Activated CD4-positive, alpha-beta T cell treated with anti-CD3 and anti-CD28 coated beads for 4 hours (primary cell): ENCODE data around the gene KRT86.
A peak's percentile ranks its signal among the peaks of the same experiment; 100 is the strongest.
"Not testable (repeated sequence)": the region's sequence is repeated elsewhere in the genome, so short reads cannot be mapped to it uniquely, and the experiment has no call there.

Source experiments
- DNase-seq, 2 donors: peaks; one replicate each; pipeline ENCODE4 v3.0.0-alpha.2; 2020

The KRT86 gene

GRCh38 chr12:52342781-52343490, 68.5 kb downstream of the KRT86 start:
- DNase-seq = no peak

- no peak for DNase-seq
These were observed 69.1 kb downstream of the KRT86 start for GRCh38 chr12:52343550-52343949.

- no peak for DNase-seq
These were observed 69.7 kb downstream of the KRT86 start for GRCh38 chr12:52344111-52344510.

DNA sequence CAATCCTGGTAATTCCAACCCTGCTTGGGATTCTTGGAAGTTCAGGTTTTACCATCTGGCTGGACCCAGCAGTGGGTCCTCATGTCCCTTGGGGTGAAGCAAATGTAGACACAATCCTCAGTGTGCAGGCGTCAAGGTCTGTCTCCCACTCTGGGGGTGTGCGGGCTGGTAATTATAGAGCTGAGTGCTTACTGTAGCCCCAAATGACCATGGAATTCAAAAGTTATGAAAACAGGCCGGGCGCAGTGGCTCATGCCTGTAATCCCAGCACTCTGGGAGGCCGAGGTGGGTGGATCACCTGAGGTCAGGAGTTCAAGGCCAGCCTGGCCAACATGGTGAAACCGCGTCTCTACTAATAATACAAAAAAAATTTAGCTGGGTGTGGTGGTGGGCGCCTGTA, 70.6 kb downstream of the KRT86 start:
- not testable (repeated sequence) for DNase-seq

GRCh38 chr12:52346593-52346992, 72.1 kb downstream of the KRT86 start:
- no peak for DNase-seq

- no peak for DNase-seq
These were observed 72.6 kb downstream of the KRT86 start for GRCh38 chr12:52347016-52347415.

DNA sequence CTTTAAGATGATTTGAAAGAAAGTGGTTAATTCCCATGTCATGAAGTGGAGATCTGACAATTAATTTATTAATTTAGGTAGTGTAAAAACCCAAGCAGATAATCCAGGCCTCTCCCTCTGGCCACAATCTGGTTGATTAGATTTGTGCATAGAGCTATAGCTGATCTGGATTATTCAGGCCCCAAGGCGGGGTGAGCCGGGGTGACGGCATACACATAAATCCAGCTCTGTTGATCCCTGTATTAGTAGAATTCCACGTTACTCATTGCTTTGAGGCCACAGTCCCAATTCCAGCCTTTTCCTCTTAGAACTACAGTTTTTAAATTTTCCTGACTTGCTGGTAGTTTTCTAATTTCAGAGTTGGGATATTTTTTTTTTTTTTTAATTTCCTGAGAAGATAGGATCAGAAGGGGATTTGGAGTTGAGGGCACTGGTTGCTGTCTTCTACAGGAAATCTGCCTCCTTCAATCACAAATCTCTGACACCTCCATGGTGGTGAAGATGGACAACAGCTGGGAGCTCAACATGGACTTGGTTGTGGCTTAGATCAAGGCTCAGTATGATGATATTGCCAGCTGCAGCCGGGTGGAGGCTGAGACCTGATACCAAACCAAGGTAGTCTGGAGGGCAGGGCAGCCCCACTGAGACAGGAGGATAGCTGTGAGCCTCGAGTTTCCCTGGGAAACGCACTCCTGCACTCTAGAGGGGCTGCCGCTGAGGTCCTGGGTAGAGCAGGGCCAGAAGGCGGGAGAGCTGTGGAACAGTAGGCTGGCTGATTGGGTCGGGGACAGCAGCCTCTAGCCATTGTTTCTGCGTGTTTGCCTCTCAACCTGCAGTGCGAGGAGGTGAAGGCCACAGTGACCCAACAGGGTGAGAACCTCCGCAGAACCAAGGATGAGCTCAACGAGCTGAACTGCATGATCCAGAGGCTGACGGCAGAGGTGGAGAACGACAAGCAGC, 73.4 kb downstream of the KRT86 start:
- no peak for DNase-seq

DNA sequence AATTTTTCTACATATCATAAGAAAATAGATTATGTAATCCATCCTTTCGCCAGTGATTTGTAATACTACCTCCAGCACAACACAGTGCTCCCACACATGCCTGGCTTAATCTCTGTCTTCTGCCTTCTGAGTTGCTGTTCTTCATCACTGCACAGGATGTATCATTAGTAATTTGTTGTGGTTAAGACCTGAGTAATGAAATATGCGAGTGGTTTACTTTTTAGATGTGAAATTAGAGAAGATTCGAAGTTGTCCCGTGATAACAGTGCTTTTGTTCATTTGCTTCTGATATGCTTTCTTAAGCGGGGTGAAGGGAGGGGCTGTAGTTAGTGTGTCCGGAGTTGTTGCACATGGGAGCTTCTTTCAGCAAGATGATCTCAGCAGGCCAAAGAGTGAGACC, 74.8 kb downstream of the KRT86 start:
- DNase-seq = no peak

DNA sequence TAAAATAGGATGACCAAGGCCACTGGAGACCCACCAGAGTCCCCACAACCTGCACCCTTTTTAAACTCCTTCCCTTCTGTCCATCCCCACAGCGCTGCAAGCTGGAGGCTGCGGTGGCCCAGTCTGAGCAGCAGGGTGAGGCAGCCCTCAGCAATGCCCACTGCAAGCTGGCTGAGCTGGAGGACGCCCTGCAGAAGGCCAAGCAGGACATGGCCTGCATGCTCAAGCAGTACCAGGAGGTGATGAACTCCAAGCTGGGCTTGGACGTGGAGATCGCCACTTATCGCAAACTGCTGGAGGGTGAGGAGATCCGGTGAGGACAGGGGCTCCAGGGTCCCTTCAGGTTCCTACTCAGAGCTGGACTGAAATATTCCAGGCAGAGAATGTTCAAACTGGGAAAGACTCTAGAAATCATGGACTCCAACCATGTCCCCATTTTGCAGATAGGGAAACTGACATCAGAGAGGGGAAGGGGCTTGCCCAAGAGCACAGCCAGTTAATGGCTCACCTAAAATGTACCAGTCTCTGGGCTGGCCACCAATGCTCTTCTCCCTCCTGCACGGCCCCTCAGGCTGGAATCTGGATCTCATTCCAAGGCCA, 75.7 kb downstream of the KRT86 start:
- no peak for DNase-seq

DNA sequence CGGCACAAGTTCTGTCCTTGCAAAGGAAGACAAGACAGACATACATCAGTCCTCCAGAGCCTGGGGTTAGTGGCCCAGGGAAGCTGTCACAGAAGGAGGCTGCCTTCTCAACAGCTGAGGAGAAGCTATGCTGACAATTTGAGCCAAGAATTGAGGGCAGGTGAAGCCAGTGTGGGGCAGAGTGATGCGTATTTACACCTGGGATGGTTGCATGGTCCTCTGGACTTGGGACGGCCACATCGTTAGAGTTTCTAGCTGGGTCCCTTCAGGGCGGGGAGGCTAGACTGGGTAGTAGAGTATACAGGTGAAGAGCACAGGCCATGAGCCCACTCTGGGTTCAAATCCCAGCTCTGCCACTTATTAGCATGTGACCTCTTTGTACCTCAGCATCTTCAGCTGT, 76.3 kb downstream of the KRT86 start:
- no peak for DNase-seq

DNA sequence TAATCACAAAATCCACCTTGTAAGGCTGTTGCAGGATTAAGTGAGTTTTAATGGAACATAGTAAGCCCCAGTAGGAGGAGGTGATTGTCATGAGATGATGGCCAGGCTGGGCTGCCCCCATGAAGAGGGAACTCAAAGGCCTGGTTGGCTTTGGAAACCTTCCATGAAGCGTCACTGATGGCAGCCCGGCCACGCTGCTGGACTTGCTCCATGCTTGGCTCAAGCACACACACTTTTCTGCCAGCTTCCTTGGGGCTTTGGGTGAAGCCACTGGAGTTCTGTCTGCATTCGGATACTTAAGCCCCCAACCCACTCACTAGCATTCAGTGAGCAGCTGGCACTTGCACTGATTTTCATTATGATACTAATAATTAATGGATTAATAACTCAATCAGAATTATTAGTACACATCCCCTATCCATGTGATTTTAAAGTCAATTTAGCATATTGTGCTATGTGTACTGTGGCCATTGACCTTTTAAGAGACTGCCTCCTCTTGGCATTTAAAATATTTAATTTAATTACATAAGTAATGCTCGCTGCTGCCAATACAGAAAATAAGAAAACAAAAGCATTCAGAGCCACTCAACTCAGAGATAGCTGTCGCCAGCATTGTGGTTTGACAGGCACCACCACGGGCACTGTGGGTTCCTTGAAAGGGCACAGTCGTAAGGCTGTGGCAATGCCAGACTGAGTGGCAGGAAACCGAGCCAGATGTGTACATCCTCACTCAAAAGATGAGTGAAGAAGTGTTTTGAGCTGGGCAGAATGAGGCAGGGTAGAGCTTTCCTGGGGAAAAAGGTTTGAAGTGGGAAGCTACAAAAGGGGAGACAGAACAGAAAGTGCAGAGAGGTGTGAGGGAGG, 77.0 kb downstream of the KRT86 start:
- DNase-seq = peak; percentile 25 to 38

DNA sequence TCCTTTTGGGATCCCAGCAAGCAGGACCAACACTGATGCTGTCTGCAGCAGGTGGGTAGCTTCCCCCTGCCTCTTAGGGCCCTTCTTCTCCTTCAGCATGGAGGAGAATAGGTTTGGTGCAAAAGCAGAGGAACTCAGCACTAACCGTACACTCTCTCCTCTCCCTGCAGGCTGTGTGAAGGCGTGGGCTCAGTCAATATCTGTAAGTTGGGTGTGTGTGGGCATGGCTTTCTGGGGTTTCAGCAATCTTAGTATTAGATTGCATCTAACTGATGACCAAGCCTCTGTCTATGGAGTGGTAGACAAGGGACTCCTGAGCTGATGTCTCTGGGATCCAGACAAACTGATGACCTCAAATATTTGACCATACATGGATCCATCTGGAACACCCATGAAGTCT, 78.5 kb downstream of the KRT86 start:
- DNase-seq = no peak

GRCh38 chr12:52353766-52354165, 79.3 kb downstream of the KRT86 start:
- no peak for DNase-seq

DNA sequence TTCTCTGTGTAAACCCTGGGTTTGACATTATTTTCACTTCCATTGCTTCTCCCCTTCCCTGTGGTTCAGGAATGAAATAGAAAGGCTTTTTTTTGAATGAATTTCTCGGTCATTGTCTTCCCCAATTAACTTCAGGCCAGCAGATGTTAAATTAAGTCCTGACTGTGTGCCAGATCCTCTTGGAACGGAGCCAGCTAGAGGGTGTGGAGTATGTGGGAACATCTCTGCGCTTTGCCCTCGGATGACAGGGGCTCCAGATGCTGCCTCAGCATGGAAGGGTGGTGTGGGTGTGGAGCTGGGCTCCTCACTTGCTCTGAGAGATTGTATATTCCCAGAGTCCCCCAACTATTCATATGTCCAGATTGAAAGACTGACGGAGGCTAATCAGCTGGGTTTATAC, 79.8 kb downstream of the KRT86 start:
- DNase-seq = no peak

DNA sequence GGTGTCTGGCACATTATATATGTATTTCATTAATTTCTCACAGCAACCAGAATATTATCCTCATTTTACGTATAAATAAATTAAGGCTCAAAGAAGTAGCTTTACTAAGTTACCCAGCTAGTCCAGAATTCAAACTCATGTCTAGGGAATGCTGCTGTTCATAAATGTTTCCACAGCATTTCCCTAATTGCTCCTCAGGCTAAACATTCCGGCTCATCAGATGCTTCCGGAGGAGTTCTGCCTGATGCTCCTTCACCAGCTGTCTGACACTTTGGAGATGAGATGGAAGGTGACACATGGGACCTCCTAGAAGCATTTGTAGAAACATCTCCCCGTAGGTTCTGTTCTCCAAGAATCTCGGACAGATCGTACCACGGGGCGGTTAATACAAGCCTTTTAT, 80.7 kb downstream of the KRT86 start:
- DNase-seq = no peak

DNA sequence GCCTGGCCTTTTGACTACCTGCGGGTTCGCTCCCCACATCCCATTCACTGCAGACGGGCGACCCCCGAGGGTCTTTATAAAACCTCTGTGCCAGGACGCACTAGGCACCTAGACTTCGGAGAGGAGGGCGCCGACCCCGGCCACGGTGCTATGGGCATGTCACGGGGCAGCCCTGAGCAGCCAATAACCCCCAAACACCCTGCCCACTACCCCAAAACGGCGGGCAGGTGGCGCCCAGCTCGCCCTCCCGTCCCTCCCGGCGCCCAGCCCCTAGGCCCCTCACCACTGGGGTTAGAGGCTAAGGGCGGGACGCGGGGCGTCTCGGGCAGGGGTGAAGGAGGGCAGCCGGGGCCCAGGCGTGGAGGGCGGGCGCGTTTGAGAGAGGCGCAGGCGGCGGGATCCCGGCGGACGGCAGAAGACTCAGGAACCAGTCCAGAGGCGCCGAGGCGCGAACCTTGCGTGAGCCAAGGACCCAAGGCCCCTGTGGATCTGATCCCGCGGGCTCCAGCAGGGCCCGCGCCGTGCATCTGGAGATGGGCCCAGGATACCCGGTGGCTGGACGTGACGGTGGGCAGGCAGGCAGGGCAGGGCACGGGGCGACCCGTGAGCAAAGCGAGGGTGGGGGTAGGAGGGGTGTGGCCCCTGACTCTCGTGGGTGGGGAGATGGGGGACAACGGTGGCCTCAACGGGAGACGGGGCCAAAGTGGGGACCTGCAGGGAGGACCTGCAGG, 81.8 kb downstream of the KRT86 start:
- DNase-seq = no peak

DNA sequence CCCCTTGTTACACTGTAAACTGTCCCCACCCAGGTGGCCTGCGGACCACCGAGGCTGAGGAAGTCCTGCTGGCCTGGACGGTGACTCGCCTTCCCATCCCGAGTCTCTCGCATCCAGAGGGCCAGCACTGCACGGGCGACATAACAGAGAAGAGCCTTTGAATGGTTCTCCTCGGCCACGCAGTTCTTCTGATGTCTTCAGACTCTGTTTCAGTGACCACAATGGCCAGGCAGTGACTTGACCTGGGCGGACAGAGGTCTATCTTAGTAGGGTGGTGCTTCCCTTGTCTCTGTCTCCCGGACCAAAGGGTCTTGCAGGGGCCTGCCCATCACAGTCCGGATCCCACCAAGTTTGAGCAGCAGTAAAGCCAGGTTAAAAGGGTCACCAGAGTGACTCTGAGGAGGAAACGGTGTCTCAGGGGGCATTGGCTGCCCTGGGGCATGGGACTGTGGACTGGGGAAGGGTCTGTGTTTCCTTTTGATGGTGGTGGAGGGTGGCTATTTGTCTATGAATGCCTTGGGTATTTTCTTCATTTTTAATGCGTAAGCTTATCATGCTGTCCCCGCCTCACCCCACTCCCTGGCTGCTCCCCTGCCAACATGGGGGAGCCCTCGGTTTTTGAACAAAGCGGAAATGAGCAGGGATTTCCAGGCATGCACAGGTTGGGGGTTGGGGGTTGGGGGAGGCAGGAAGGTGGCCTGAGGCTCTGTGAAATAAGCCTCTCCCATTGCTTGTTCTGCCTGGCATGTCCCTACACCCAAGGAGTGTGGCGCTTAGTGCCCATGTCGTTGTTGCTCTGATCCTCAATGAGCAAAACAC, 82.5 kb downstream of the KRT86 start:
- DNase-seq = no peak
